Measurements from ENCODE around the gene CCDC117. TPM values are rescaled to one million over a fixed set of nuclear protein-coding genes. Genes with fewer than 3 reads are reported as not detected.
A peak's percentile ranks its signal among the peaks of the same experiment; 100 is the strongest.
"Not testable (repeated sequence)": the region's sequence is repeated elsewhere in the genome, so short reads cannot be mapped to it uniquely, and the experiment has no call there.

CCDC117 gene, protein sequence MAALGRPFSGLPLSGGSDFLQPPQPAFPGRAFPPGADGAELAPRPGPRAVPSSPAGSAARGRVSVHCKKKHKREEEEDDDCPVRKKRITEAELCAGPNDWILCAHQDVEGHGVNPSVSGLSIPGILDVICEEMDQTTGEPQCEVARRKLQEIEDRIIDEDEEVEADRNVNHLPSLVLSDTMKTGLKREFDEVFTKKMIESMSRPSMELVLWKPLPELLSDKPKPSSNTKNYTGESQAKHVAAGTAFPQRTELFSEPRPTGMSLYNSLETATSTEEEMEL
- 16.2 TPM for total RNA-seq

- Histone ChIP-seq H3K27me3 (ENCODE audit: control insufficient read depth in 3 of 3, insufficient read depth in 3 of 3, low read length in 3 of 3) (no peaks in the 10 kb centered on the region), H3K9me3 (ENCODE audit: control insufficient read depth in 3 of 3, low read length in 3 of 3) (peaks cover 0 to 3% (median 0%) of the 10 kb centered on the region in 3 donors), H3K4me1 (ENCODE audit: control insufficient read depth in 3 of 3, insufficient read depth in 3 of 3, low read length in 3 of 3) (peaks cover 7 to 8% (median 7%) of the 10 kb centered on the region in 3 donors), H3K4me3 (ENCODE audit: low read length in 3 of 3) (peak within 1 kb of the TSS; percentile 82 to 89 (median 88)), H3K36me3 (ENCODE audit: control insufficient read depth in 3 of 3, insufficient read depth in 3 of 3, low read length in 3 of 3) (peaks cover 4 to 13% (median 12%) of the 10 kb centered on the region in 3 donors), H3K27ac (ENCODE audit: low read depth, low read length) (peak within 1 kb of the TSS; percentile 90), H3K9ac (ENCODE audit: low read depth in 1 of 3, low read length in 3 of 3) (peak within 1 kb of the TSS; percentile 89 to 97 (median 91))
These were observed at the start of gene CCDC117 for GRCh38 chr22:28772633-28773460. Gene CCDC117, plus strand, starts transcription at chr22:28772695. Its CDS starts 155 bp downstream, at chr22:28772850.

DNA sequence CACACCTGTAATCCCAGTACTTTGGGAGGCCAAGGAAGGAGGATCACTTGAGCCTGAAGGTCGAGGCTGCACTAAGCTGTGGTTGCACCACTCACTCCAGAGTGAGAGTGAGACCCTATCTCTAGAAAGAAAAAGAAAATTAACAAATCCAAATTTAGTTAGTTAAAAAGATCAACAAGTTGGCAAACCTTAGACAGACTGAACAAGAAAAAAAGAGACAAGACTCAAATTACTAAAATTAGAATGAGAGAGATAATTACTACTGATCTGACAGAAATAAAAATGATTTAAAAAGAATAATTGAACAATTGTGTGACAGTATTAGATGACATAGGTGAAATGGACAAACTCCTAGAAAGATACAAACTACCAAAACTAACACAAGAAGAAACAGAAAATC, 44.5 kb upstream of the CCDC117 start:
- H3K9me3 ChIP-seq (ENCODE audit: control insufficient read depth in 3 of 3, low read length in 3 of 3), result no peaks in the 10 kb centered on the region
- no peak overlapping the region for H3K27ac ChIP-seq (ENCODE audit: low read depth, low read length)
- H3K4me1 ChIP-seq (ENCODE audit: control insufficient read depth in 3 of 3, insufficient read depth in 3 of 3, low read length in 3 of 3), result no peaks in the 10 kb centered on the region
- no peak overlapping the region for H3K4me3 ChIP-seq (ENCODE audit: low read length in 3 of 3)
- no peak overlapping the region for H3K9ac ChIP-seq (ENCODE audit: low read depth in 1 of 3, low read length in 3 of 3)
- no peaks in the 10 kb centered on the region for H3K27me3 ChIP-seq (ENCODE audit: control insufficient read depth in 3 of 3, insufficient read depth in 3 of 3, low read length in 3 of 3)
- H3K36me3 ChIP-seq (ENCODE audit: control insufficient read depth in 3 of 3, insufficient read depth in 3 of 3, low read length in 3 of 3), result no peaks in the 10 kb centered on the region

DNA sequence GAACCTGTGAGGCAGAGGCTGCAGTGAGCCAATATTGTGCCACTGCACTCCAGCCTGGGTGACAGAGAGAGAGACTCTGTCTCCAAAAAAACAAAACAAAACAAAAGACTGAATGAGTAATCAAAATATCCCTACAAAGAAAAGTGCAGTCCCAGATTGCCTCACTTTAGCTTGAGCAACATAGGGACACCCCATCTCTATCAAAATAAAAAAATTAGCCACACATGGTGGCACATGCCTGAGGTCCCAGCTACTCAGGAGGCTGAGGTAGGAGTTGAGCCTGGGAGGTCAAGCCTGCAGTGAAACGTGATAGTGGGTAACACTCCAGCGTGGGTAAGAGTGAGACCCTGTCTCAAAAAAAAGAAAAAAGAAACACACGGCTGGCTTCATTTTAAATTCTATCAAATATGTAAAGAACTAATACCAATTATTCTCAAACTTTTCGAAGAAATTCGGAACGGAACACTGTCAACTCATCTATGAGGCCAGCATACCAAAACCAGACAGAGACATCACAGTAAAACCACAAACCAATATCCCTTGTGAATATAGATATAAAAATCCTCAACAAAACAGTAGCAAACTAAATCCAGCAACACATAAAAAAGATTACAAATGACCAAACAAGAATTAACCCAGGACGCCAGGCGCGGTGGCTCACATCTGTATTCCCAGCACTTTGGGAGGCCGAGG, 43.7 kb upstream of the CCDC117 start:
- no peaks in the 10 kb centered on the region for H3K27me3 ChIP-seq (ENCODE audit: control insufficient read depth in 3 of 3, insufficient read depth in 3 of 3, low read length in 3 of 3)
- no peaks in the 10 kb centered on the region for H3K9me3 ChIP-seq (ENCODE audit: control insufficient read depth in 3 of 3, low read length in 3 of 3)
- H3K4me3 ChIP-seq (ENCODE audit: low read length in 3 of 3), result no peak overlapping the region
- no peaks in the 10 kb centered on the region for H3K36me3 ChIP-seq (ENCODE audit: control insufficient read depth in 3 of 3, insufficient read depth in 3 of 3, low read length in 3 of 3)
- no peak overlapping the region for H3K27ac ChIP-seq (ENCODE audit: low read depth, low read length)
- no peak overlapping the region for H3K9ac ChIP-seq (ENCODE audit: low read depth in 1 of 3, low read length in 3 of 3)
- H3K4me1 ChIP-seq (ENCODE audit: control insufficient read depth in 3 of 3, insufficient read depth in 3 of 3, low read length in 3 of 3), result no peaks in the 10 kb centered on the region

GRCh38 chr22:28730179-28730578, 42.3 kb upstream of the CCDC117 start:
- no peaks in the 10 kb centered on the region for H3K9me3 ChIP-seq (ENCODE audit: control insufficient read depth in 3 of 3, low read length in 3 of 3)
- H3K4me3 ChIP-seq (ENCODE audit: low read length in 3 of 3), result no peak overlapping the region
- H3K27me3 ChIP-seq (ENCODE audit: control insufficient read depth in 3 of 3, insufficient read depth in 3 of 3, low read length in 3 of 3), result no peaks in the 10 kb centered on the region
- no peak overlapping the region for H3K9ac ChIP-seq (ENCODE audit: low read depth in 1 of 3, low read length in 3 of 3)
- no peak overlapping the region for H3K27ac ChIP-seq (ENCODE audit: low read depth, low read length)
- no peaks in the 10 kb centered on the region for H3K4me1 ChIP-seq (ENCODE audit: control insufficient read depth in 3 of 3, insufficient read depth in 3 of 3, low read length in 3 of 3)
- no peaks in the 10 kb centered on the region for H3K36me3 ChIP-seq (ENCODE audit: control insufficient read depth in 3 of 3, insufficient read depth in 3 of 3, low read length in 3 of 3)

DNA sequence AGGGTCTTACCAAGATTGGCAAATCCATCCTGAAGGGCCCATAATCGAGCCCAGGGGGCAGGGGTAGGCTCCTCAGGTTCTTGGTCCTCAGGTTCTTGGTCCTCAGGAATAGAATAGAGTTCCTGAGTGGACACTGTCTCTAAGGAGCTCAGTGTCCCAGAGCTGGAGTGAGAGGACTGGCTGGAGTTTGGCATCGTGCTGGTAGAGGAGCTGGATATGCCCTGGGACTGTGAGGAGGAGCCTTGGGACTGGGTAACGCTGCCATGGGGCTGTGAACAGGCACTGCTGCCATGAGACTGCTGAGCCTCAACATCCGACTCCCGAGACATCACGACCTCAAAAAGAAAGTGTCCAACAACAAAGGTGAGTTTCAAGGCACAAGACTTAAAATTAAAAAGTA, 38.1 kb upstream of the CCDC117 start:
- H3K36me3 ChIP-seq (ENCODE audit: control insufficient read depth in 3 of 3, insufficient read depth in 3 of 3, low read length in 3 of 3), result no peaks in the 10 kb centered on the region
- H3K9me3 ChIP-seq (ENCODE audit: control insufficient read depth in 3 of 3, low read length in 3 of 3), result no peaks in the 10 kb centered on the region
- H3K27me3 ChIP-seq (ENCODE audit: control insufficient read depth in 3 of 3, insufficient read depth in 3 of 3, low read length in 3 of 3), result no peaks in the 10 kb centered on the region
- H3K4me1 ChIP-seq (ENCODE audit: control insufficient read depth in 3 of 3, insufficient read depth in 3 of 3, low read length in 3 of 3), result no peaks in the 10 kb centered on the region
- no peak overlapping the region for H3K27ac ChIP-seq (ENCODE audit: low read depth, low read length)
- no peak overlapping the region for H3K9ac ChIP-seq (ENCODE audit: low read depth in 1 of 3, low read length in 3 of 3)
- no peak overlapping the region for H3K4me3 ChIP-seq (ENCODE audit: low read length in 3 of 3)

DNA sequence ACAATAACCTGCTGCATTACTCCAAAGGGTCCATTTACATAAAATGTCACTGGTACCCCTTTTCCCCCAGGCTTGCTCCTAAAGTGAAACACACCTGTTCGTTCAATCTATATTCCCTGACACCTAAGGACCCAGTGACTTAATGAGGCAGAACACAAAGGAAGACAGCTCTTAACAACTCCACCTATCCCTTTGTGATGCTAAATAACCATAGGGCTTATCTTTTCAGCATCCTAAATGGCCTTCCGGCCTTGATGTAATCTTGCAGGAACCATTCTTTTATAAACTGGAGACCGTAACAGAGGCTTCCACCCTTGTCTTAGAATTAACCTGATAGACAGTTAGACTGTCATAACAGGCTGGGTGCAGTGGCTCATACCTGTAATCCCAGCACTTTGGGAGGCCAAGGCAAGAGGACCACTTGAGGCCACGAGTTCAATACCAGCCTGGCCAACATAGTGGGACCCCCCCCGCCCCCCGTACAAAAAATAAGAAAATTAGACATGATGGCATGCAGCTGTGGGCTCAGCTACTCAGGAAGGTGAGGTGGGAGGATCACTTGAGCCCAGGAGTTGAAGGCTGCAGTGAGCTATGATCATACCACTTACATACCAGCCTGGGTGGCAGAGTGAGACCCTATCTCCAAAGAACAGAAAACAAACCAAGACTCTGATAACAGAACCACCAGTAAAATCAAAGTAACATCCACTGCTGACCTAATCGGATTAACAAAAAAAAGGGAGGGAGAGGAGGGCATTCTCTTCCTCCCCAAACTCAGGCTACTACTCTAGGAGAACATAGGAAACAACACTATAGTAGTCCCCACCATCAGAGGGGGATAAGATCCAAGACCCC, 36.0 kb upstream of the CCDC117 start:
- peaks cover 4 to 5% (median 4%) of the 10 kb centered on the region in 3 donors for H3K4me1 ChIP-seq (ENCODE audit: control insufficient read depth in 3 of 3, insufficient read depth in 3 of 3, low read length in 3 of 3)
- no peak overlapping the region for H3K4me3 ChIP-seq (ENCODE audit: low read length in 3 of 3)
- H3K36me3 ChIP-seq (ENCODE audit: control insufficient read depth in 3 of 3, insufficient read depth in 3 of 3, low read length in 3 of 3), result no peaks in the 10 kb centered on the region
- no peaks in the 10 kb centered on the region for H3K27me3 ChIP-seq (ENCODE audit: control insufficient read depth in 3 of 3, insufficient read depth in 3 of 3, low read length in 3 of 3)
- H3K9ac ChIP-seq (ENCODE audit: low read depth in 1 of 3, low read length in 3 of 3), result no peak overlapping the region
- no peak overlapping the region for H3K27ac ChIP-seq (ENCODE audit: low read depth, low read length)
- H3K9me3 ChIP-seq (ENCODE audit: control insufficient read depth in 3 of 3, low read length in 3 of 3), result no peaks in the 10 kb centered on the region

DNA sequence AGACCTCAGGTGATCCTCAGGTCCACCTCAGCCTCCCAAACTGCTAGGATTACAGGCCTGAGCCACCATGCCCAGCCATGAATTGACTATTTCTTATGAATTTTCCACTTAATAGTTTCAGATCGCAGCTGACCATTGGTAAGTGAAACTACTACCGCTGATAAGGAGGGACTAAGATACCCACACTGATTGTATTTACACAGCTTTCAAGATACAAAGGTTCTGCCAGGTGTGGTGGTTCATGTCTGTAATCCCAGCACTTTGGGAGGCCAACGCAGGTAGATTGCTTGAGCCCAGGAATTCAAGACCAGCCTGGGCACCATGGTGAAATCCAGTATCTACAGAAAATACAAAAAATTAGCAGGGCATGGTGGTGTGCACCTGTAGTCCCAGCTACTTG, 34.8 kb upstream of the CCDC117 start:
- H3K4me1 ChIP-seq (ENCODE audit: control insufficient read depth in 3 of 3, insufficient read depth in 3 of 3, low read length in 3 of 3), result peaks cover 6 to 11% (median 7%) of the 10 kb centered on the region in 3 donors
- H3K27me3 ChIP-seq (ENCODE audit: control insufficient read depth in 3 of 3, insufficient read depth in 3 of 3, low read length in 3 of 3), result no peaks in the 10 kb centered on the region
- H3K4me3 ChIP-seq (ENCODE audit: low read length in 3 of 3), result no peak overlapping the region
- no peak overlapping the region for H3K27ac ChIP-seq (ENCODE audit: low read depth, low read length)
- no peaks in the 10 kb centered on the region for H3K9me3 ChIP-seq (ENCODE audit: control insufficient read depth in 3 of 3, low read length in 3 of 3)
- H3K36me3 ChIP-seq (ENCODE audit: control insufficient read depth in 3 of 3, insufficient read depth in 3 of 3, low read length in 3 of 3), result no peaks in the 10 kb centered on the region
- no peak overlapping the region for H3K9ac ChIP-seq (ENCODE audit: low read depth in 1 of 3, low read length in 3 of 3)

DNA sequence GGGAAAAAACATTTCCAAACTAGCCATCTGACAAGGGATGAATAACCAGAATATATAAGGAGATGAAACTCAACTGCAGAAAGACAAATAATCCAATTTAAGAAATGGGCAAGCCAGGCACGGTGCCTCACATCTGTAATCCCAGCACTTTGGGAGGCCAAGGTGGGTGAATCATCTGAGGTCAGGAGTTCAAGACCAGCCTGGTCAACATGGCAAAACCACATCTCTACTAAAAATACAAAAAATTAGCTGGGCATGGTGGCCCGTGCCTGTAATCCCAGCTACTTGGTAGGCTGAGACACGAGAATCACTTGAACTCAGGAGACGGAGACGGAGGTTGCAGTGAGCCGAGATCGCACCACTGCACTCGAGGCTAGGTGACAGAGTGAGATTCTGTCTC, 33.6 kb upstream of the CCDC117 start:
- not testable (repeated sequence) for H3K27me3 ChIP-seq (ENCODE audit: control insufficient read depth in 3 of 3, insufficient read depth in 3 of 3, low read length in 3 of 3); H3K4me3 ChIP-seq (ENCODE audit: low read length in 3 of 3); H3K27ac ChIP-seq (ENCODE audit: low read depth, low read length); H3K36me3 ChIP-seq (ENCODE audit: control insufficient read depth in 3 of 3, insufficient read depth in 3 of 3, low read length in 3 of 3); H3K9ac ChIP-seq (ENCODE audit: low read depth in 1 of 3, low read length in 3 of 3); H3K9me3 ChIP-seq (ENCODE audit: control insufficient read depth in 3 of 3, low read length in 3 of 3)
- H3K4me1 ChIP-seq (ENCODE audit: control insufficient read depth in 3 of 3, insufficient read depth in 3 of 3, low read length in 3 of 3), result peaks cover 10 to 19% (median 14%) of the 10 kb centered on the region in 3 donors

DNA sequence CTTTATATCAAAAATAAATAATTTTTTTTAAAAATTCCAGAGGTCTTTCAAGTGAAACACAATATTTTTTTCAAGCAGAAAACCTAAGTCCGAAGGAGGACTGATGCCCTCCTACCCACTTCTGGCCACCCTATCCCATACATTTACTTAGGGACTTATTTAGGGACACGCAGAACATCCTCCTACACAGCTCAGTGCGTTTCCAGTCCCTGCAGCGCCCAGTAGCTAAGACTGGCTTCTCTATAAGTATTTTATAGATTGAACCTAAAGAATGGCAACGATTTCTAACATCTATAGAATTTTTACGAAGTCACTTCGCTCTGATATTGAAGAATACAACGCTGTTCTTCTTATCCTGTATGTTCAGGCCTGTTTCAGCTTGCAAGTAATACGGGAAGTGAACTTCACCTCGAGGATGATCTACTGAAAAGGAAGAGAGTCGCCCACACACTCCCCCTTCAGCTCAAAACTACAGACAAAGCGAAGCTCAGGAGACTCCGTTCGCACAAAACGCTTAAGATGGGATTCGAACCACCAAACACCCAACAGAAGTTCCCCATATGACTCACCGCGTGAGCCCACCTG, 31.2 kb upstream of the CCDC117 start:
- no peaks in the 10 kb centered on the region for H3K9me3 ChIP-seq (ENCODE audit: control insufficient read depth in 3 of 3, low read length in 3 of 3)
- H3K36me3 ChIP-seq (ENCODE audit: control insufficient read depth in 3 of 3, insufficient read depth in 3 of 3, low read length in 3 of 3), result peaks cover 10 to 20% (median 15%) of the 10 kb centered on the region in 3 donors
- no peak overlapping the region for H3K27ac ChIP-seq (ENCODE audit: low read depth, low read length)
- no peaks in the 10 kb centered on the region for H3K27me3 ChIP-seq (ENCODE audit: control insufficient read depth in 3 of 3, insufficient read depth in 3 of 3, low read length in 3 of 3)
- peak overlapping the region; percentile 91 to 97 (median 92) for H3K4me3 ChIP-seq (ENCODE audit: low read length in 3 of 3)
- peaks cover 10 to 19% (median 14%) of the 10 kb centered on the region in 3 donors for H3K4me1 ChIP-seq (ENCODE audit: control insufficient read depth in 3 of 3, insufficient read depth in 3 of 3, low read length in 3 of 3)
- H3K9ac ChIP-seq (ENCODE audit: low read depth in 1 of 3, low read length in 3 of 3), result peak overlapping the region in 2 of 3 donors; percentile 96 to 99

Measured in skeletal muscle tissue (tissue), 4 donors.